Liver (tissue), 9 donors: Measurements from ENCODE around the gene BCL2L14. TPM values are rescaled to one million over a fixed set of nuclear protein-coding genes. Genes with fewer than 3 reads are reported as not detected.

ENCODE experiments used
- DNase-seq: peaks from one replicate; pipeline ENCODE4 v3.0.0-alpha.2; 2017; ENCODE audit warnings: low spot score
- H3K27ac ChIP-seq, 2 donors: one replicate each; pipeline ENCODE4 v1.7.0; 2013; ENCODE audit warnings: inconsistent platforms in 2 of 2, low read length in 2 of 2, control low read depth in 1 of 2, low read depth in 1 of 2, mild to moderate bottlenecking in 1 of 2
- H3K27me3 ChIP-seq, 4 donors: one replicate each; pipeline versions ENCODE4 v1.6.1 to v1.7.0; 2013; ENCODE audit warnings: low read length in 3 of 4, inconsistent platforms in 1 of 4, mild to moderate bottlenecking in 1 of 4, moderate library complexity in 1 of 4; ENCODE audit not compliant: control insufficient read depth in 4 of 4, insufficient read depth in 4 of 4
- H3K36me3 ChIP-seq, 4 donors: one replicate each; pipeline versions ENCODE4 v1.6.1 to v1.7.0; 2013; ENCODE audit warnings: low read length in 3 of 4, mild to moderate bottlenecking in 3 of 4, low read depth in 1 of 4, moderate library complexity in 1 of 4; ENCODE audit not compliant: control insufficient read depth in 4 of 4, insufficient read depth in 3 of 4
- H3K4me1 ChIP-seq, 4 donors: one replicate each; pipeline versions ENCODE4 v1.6.1 to v1.7.0; 2013; ENCODE audit warnings: low read length in 3 of 4, mild to moderate bottlenecking in 3 of 4, moderate library complexity in 1 of 4; ENCODE audit not compliant: control insufficient read depth in 4 of 4, insufficient read depth in 4 of 4
- H3K4me3 ChIP-seq, 3 donors: one replicate each; pipeline versions ENCODE4 v1.6.1 to v1.7.0; 2013; ENCODE audit warnings: low read length in 3 of 3, control low read depth in 1 of 3, low read depth in 1 of 3, mild to moderate bottlenecking in 1 of 3
- H3K9ac ChIP-seq, 2 donors: one replicate each; pipeline ENCODE4 v1.7.0; 2013; ENCODE audit warnings: low read length in 2 of 2, mild to moderate bottlenecking in 2 of 2, moderate library complexity in 2 of 2, control low read depth in 1 of 2, low read depth in 1 of 2
- H3K9me3 ChIP-seq, 4 donors: one replicate each; pipeline versions ENCODE4 v1.6.1 to v1.7.0; 2013; ENCODE audit warnings: low read length in 3 of 4; ENCODE audit not compliant: control insufficient read depth in 4 of 4
- CTCF ChIP-seq: fragments of 150-350 bp; IDR thresholded peaks from 2 replicates; pipeline ENCODE4 v1.5.1; 2017; ENCODE audit warnings: improper control_type of control experiment, low read depth, low read length; ENCODE audit not compliant: missing input control
- EGR1 ChIP-seq, 2 donors: IDR thresholded peaks; 2 replicates each; pipeline ENCODE4 v1.6.1; 2016 to 2018; ENCODE audit warnings: antibody characterized with exemption in 2 of 2, low read depth in 2 of 2
- FOXA1 ChIP-seq: IDR thresholded peaks from 2 replicates; pipeline ENCODE4 v1.6.1; 2016; ENCODE audit warnings: antibody characterized with exemption
- FOXA2 ChIP-seq: IDR thresholded peaks from 2 replicates; pipeline ENCODE4 v1.6.1; 2016; ENCODE audit warnings: antibody characterized with exemption
- GABPA ChIP-seq, 2 donors: IDR thresholded peaks in 1 of 2; conservative IDR thresholded peaks in 1 of 2; 2 replicates each; pipeline ENCODE4 v1.6.1; 2016; ENCODE audit warnings: antibody characterized with exemption in 2 of 2, mild to moderate bottlenecking in 1 of 2, moderate library complexity in 1 of 2
- HNF4A ChIP-seq, 2 donors: conservative IDR thresholded peaks; 2 replicates each; pipeline ENCODE4 v1.6.1; 2016; ENCODE audit warnings: antibody characterized with exemption in 2 of 2, mild to moderate bottlenecking in 2 of 2
- HNF4G ChIP-seq: IDR thresholded peaks from 2 replicates; pipeline ENCODE4 v1.6.1; 2016; ENCODE audit warnings: antibody characterized with exemption
- JUND ChIP-seq, 2 donors: IDR thresholded peaks; 2 replicates each; pipeline ENCODE4 v1.6.1; 2016; ENCODE audit warnings: antibody characterized with exemption in 2 of 2
- MAX ChIP-seq: IDR thresholded peaks from 2 replicates; pipeline ENCODE4 v1.6.1; 2016; ENCODE audit warnings: antibody characterized with exemption
- NR2F2 ChIP-seq: IDR thresholded peaks from 2 replicates; pipeline ENCODE4 v1.6.1; 2016; ENCODE audit warnings: antibody characterized with exemption
- RAD21 ChIP-seq, 2 donors: IDR thresholded peaks; 2 replicates each; pipeline ENCODE4 v1.6.1; 2016; ENCODE audit warnings: antibody characterized with exemption in 2 of 2, mild to moderate bottlenecking in 2 of 2
- RXRA ChIP-seq, 2 donors: IDR thresholded peaks; 2 replicates each; pipeline ENCODE4 v1.6.1; 2017 to 2018; ENCODE audit warnings: antibody characterized with exemption in 2 of 2, mild to moderate bottlenecking in 1 of 2
- TAF1 ChIP-seq: conservative IDR thresholded peaks from 2 replicates; pipeline ENCODE4 v1.6.1; 2016; ENCODE audit warnings: antibody characterized with exemption, mild to moderate bottlenecking
- ZBTB33 ChIP-seq: IDR thresholded peaks from 2 replicates; pipeline ENCODE4 v1.6.1; 2016; ENCODE audit warnings: antibody characterized with exemption
- WGBS: extraction: QIAGEN DNeasy Blood & Tissue Kit; methylation state at CpG from one replicate; pipeline ENCODE4 v1.1.7; 2013; 5-methylcytosine and 5-hydroxymethylcytosine counted together
- polyA plus RNA-seq, 2 donors: library from polyadenylated mRNA; stranded (reverse) in 1 of 2; unstranded in 1 of 2; fragments of 200-250 nt in 1 of 2; fragments of >200 nt in 1 of 2; fragmentation: Nextera tagmentation in 1 of 2; extraction: Ambion mirVana in 1 of 2; gene quantifications; one replicate each; pipeline versions ENCODE4 v1.2.1 to v1.2.3, GENCODE V29; 2013 to 2015
- total RNA-seq, 2 donors: library from RNA; depleted of rRNA; stranded (reverse); fragments of >200 nt; gene quantifications; one replicate each; pipeline ENCODE4 v1.2.3, GENCODE V29; 2014
- TF ChIP-seq, protein P1 (sequence below): IDR thresholded peaks from 2 replicates; pipeline ENCODE4 v1.6.1; 2016; ENCODE audit warnings: antibody characterized with exemption
- donor health status: healthy.
- donor health status: healthy.
- donor health status: healthy.
- donor health status: healthy.
- donor health status: healthy.

Gene BCL2L14
- total and polyA plus RNA-seq, 4 donors: 0.15 to 2.5 (median 0.19) TPM

DNA sequence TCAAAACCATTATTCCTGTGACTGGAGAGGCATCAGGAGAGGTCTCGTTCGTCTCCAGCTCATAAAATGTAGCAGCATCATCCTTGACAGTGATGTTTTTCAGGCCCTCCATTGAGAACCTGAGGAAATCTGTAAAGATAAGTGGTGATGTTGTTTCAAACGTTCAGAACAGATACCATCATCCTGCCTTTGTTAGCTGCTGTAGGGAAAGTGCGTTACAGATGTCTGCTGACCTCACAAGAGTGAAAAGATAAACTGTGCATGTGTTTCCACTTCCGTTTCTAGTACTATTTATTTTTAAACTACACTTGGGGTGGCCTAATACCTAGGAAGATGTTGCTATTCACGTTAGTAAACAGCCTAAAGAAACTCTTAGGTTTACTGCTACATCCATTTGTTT lies 28.4 kb downstream of the BCL2L14 start:
- no peak overlapping the region for H3K9ac ChIP-seq
- no peak for DNase-seq
- H3K27me3 ChIP-seq: no peaks in the 10 kb centered on the region
- H3K4me1 ChIP-seq: no peaks in the 10 kb centered on the region
- no peak overlapping the region for H3K4me3 ChIP-seq
- peaks cover 0 to 8% (median 2%) of the 10 kb centered on the region in 4 donors for H3K36me3 ChIP-seq
- H3K9me3 ChIP-seq: no peaks in the 10 kb centered on the region
- TF ChIP-seq MAX (no peak), NR2F2 (peak; percentile 81)
- 74% methylated on average over 6 of the region's 6 CpGs for WGBS
- no peak overlapping the region for H3K27ac ChIP-seq

GRCh38 chr12:12107678-12108077 lies 36.9 kb downstream of the BCL2L14 start:
- no peaks in the 10 kb centered on the region for H3K27me3 ChIP-seq
- no peak overlapping the region for H3K4me3 ChIP-seq
- H3K36me3 ChIP-seq: peaks cover 0 to 9% (median 0%) of the 10 kb centered on the region in 4 donors
- H3K9ac ChIP-seq: no peak overlapping the region
- TF ChIP-seq HNF4A (conservative IDR thresholded peaks at IDR 0.05): no peak
- no peak for TF ChIP-seq RAD21 (IDR thresholded peaks at IDR 0.05)
- TF ChIP-seq, protein P1, sequence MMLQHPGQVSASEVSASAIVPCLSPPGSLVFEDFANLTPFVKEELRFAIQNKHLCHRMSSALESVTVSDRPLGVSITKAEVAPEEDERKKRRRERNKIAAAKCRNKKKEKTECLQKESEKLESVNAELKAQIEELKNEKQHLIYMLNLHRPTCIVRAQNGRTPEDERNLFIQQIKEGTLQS: no peak
- TF ChIP-seq ZBTB33: no peak
- no peak for TF ChIP-seq JUND (IDR thresholded peaks at IDR 0.05)
- TF ChIP-seq GABPA (IDR thresholded peaks at IDR 0.05 in 1 of 2, conservative IDR thresholded peaks at IDR 0.05 in 1 of 2): no peak
- TF ChIP-seq CTCF: no peak
- TF ChIP-seq FOXA2: no peak
- TF ChIP-seq HNF4G: no peak
- TF ChIP-seq EGR1 (IDR thresholded peaks at IDR 0.05; ENCODE audit: low read depth in 2 of 2): no peak
- TF ChIP-seq TAF1: no peak
- TF ChIP-seq RXRA (IDR thresholded peaks at IDR 0.05): no peak
- DNase-seq: no peak
- 92% methylated on average over 6 of the region's 6 CpGs for WGBS
- H3K4me1 ChIP-seq: no peaks in the 10 kb centered on the region
- H3K9me3 ChIP-seq: peaks cover 0 to 6% (median 1%) of the 10 kb centered on the region in 4 donors
- no peak overlapping the region for H3K27ac ChIP-seq

GRCh38 chr12:12108441-12109058 lies 37.8 kb downstream of the BCL2L14 start:
- H3K27ac ChIP-seq: no peak overlapping the region
- peaks cover 0 to 9% (median 2%) of the 10 kb centered on the region in 4 donors for H3K36me3 ChIP-seq
- WGBS: 97% methylated on average over 1 of the region's 1 CpG
- no peaks in the 10 kb centered on the region for H3K4me1 ChIP-seq
- H3K27me3 ChIP-seq: no peaks in the 10 kb centered on the region
- no peak overlapping the region for H3K4me3 ChIP-seq
- H3K9me3 ChIP-seq: peaks cover 0 to 6% (median 1%) of the 10 kb centered on the region in 4 donors
- no peak overlapping the region for H3K9ac ChIP-seq
- no peak for DNase-seq
- TF ChIP-seq EGR1 (IDR thresholded peaks at IDR 0.05; ENCODE audit: low read depth in 2 of 2) (no peak), FOXA2 (no peak), GABPA (IDR thresholded peaks at IDR 0.05 in 1 of 2, conservative IDR thresholded peaks at IDR 0.05 in 1 of 2) (no peak), ZBTB33 (no peak), FOXA1 (no peak), NR2F2 (no peak), RAD21 (IDR thresholded peaks at IDR 0.05) (no peak), TAF1 (no peak), HNF4A (conservative IDR thresholded peaks at IDR 0.05) (no peak), JUND (IDR thresholded peaks at IDR 0.05) (no peak), MAX (no peak)
- TF ChIP-seq, protein P1: no peak
